Urinary bladder (tissue), 4 donors: Measurements from ENCODE around the gene SPRY1. TPM values are rescaled to one million over a fixed set of nuclear protein-coding genes. Genes with fewer than 3 reads are reported as not detected.

Experiments
- DNase-seq: peaks from one replicate; pipeline ENCODE4 v3.0.0-alpha.2; 2015; ENCODE audit errors: extremely low spot score
- H3K27ac ChIP-seq: one replicate; pipeline ENCODE4 v1.5.1; 2013; ENCODE audit warnings: low read depth, mild to moderate bottlenecking, moderate library complexity
- H3K36me3 ChIP-seq: one replicate; pipeline ENCODE4 v1.6.1; 2013; ENCODE audit warnings: mild to moderate bottlenecking, moderate library complexity; ENCODE audit not compliant: insufficient read depth
- H3K4me1 ChIP-seq: one replicate; pipeline ENCODE4 v1.6.1; 2013; ENCODE audit warnings: mild to moderate bottlenecking, moderate library complexity; ENCODE audit not compliant: insufficient read depth
- H3K4me3 ChIP-seq: one replicate; pipeline ENCODE4 v1.5.1; 2013; ENCODE audit warnings: low read depth, low read length
- WGBS: extraction: QIAGEN DNeasy Blood & Tissue Kit; methylation state at CpG from one replicate; pipeline ENCODE4 v1.1.7; 2013; 5-methylcytosine and 5-hydroxymethylcytosine counted together
- polyA plus RNA-seq: library from polyadenylated mRNA; stranded (reverse); fragments of 200-250 nt; gene quantifications from one replicate; pipeline ENCODE4 v1.2.3, GENCODE V29; 2013
- total RNA-seq: library from RNA; depleted of rRNA; stranded (reverse); fragments of >200 nt; gene quantifications from one replicate; pipeline ENCODE4 v1.2.3, GENCODE V29; 2014
- donor health status: healthy with polysubstance abuse.
- donor health status: healthy.

The SPRY1 gene
- total and polyA plus RNA-seq, 2 donors: 72.0 to 112 TPM

DNA sequence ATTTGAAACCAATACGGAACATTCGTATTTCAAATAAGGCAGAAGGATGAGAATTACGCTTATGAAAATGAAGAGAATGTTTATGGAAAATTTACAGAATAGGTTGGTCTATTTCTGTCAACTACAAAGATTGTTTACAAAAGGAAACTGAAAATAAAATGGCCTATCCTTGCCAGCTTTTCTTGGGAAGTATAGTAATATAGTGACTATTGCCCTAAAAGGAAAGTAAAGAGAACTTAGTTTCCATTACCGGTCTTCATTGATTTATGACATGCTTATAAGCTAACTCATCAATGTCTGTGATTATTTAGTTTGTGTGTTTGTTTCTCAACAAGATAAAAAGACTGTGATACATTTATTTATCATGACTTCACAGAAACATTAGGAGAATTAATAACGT is 2.9 kb upstream of the SPRY1 start:
- no peak overlapping the region for H3K4me3 ChIP-seq
- no peak for DNase-seq
- H3K27ac ChIP-seq: peak overlapping the region; percentile 50
- no peaks in the 10 kb centered on the region for H3K36me3 ChIP-seq
- no peaks in the 10 kb centered on the region for H3K4me1 ChIP-seq
- WGBS: 69% methylated on average over 5 of the region's 5 CpGs

DNA sequence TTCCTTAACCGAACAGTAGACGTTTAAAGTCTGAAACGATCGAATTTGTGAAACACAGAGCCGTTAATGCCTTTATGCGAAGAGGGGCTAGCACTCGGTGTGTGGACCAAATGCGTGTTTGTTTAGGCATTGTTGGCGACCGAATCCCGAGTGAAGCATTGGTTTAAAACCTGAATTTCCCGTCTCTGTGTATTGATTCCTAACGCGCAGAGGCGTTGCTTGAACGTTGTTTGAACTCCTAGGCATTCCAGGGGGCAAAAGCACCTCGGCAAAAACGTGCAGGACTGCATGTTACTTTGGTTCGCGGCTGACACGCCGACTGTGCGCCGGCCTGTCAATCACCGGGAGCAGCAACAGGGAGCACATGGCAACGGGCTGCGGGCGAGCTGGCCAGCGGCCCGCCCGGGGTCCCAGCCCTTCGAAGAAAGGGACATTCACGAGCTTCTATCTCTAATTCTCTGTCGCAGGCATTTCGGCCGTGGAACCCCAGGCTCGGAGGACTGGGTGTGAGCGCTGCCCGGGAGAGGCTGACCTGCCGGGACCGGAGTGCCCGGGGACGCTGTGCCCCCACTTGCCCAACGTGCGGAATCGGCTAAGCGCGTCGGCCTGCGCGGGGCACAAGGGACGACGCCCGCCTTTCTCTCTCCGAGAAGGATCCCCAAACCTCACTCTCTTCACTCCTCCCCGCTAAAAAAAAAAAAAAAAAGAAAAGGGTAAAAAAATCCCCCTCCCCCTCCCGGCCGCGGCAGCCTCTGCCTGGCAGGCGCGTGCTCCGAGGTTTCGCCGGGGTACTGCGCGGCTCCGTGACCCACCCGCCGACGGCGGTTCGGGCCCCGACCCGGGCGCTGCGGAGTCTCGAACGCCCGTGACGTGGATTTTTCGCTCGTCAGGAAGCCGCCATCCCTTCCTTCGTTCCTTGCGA is 810 bp downstream of the SPRY1 start:
- no peak for DNase-seq
- under 1% methylated on average over 85 of the region's 85 CpGs for WGBS
- Histone ChIP-seq H3K4me1 (no peaks in the 10 kb centered on the region), H3K36me3 (no peaks in the 10 kb centered on the region), H3K27ac (peak overlapping the region; percentile 91), H3K4me3 (peak overlapping the region; percentile 94)

DNA sequence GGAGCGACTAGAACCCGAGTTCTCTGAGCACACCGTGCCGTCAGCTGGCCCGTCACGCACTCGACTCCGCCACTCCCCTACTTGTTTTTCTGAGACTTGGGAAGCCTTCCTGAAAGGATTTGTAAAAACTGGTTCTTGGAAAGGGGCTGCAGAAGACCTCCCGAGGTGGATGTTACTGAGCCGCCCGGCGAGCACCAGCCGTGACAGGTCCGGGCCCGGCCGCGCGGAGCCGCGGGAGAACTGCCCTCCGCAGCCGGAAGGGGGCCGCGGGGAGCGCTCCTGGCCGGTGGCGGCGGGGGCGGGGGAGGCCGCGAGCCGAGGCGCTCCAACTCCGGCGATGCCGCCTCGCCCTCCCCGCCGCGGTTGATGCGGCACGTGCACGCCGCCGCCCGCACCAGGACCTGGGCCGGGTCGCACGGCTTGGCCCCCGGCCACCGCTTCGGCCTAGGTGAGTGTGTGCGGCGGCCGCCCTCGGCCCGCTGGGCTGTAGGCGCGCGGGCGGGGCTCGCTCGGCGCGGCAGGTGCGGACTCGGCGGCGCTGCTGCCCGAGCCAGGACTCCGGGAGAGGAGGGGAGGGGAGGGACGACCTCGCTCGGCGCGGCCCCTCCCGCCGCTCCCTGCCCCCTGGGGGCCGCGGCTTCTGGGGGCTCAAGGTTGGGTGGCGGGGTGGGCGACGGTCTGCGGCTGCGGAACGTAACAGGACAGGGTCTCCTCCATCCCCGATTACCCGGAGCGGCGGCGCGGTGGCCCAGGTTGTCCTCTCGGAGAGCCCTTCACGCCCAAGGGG is 1.7 kb downstream of the SPRY1 start:
- peak overlapping the region; percentile 94 for H3K4me3 ChIP-seq
- under 1% methylated on average over 94 of the region's 94 CpGs for WGBS
- H3K36me3 ChIP-seq: peaks cover 3% of the 10 kb centered on the region
- peak overlapping the region; percentile 91 for H3K27ac ChIP-seq
- no peak for DNase-seq
- H3K4me1 ChIP-seq: peaks cover 2% of the 10 kb centered on the region

DNA sequence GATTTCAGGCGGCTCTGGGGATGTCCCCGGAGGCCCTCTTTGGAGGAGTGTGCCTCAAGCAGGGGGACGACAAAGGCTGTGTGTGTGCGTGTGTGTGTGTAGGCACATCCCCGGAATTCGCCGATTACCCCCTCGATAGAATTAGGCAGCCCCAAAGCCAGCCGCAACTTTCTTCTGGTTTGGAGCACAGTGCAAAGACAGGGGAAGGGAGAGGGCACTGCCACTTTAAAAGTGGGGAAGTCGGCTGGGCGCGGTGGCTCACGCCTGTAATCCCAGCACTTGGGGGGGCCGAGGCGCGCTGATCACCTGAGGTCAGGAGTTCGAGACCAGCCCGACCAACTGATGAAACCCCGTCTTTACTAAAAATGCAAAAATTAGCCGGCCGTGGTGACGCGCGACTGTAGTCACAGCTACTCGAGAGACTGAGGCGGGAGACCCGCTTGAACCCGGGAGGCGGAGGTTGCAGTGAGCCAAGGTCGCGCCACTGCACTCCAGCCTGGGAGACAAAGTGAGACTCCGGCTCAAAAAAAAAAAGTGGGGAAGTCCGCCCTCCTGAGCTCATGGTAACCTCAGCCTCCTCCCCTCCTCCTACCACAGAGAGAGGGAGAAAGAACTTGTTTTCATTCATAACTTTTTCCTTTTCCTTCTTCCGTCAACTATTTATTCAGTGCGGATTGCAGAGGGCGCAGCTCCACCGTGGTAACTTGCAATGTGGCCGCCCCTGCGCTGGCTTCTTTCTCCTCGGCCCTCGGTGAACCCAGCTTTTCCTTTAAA is 2.4 kb downstream of the SPRY1 start:
- DNase-seq: no peak
- under 1% methylated on average over 41 of the region's 41 CpGs for WGBS
- Histone ChIP-seq H3K4me3 (peak overlapping the region; percentile 94), H3K27ac (peak overlapping the region; percentile 91), H3K36me3 (peaks cover 3% of the 10 kb centered on the region), H3K4me1 (peaks cover 2% of the 10 kb centered on the region)

DNA sequence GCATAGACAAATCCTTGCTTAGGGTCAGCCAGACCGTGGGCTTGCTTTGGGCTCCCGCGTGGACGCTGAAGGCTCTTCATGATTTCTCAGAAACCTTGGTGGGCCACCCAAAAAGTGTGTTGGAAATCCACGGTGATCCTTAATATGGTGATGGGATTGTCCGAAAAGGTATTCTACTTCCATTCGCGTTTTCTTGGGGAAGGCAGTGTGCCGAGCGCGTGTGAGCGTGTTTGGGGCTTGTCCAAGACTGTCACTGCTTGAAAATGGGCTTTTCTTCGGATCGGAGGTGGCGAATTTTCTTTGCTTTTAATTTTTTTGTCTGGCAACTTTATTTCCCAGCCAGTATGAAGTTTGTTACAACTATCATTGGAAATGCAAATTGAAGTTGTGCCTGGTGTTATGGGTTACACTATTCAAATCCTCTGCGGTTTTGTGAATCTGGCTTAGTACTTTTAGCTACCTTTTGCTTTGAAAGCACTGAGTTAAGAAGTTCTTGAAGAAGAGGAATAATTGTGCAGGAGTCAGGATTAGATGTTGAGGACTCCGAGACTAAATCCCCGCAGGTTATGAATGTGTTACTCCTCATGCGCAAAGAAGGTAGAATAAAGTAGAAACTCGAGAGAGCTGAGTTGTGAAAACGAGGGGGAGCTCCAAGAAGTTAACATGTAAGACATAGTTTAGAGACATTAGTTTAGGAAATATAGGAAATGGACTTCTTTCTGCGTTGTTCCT is 3.2 kb downstream of the SPRY1 start:
- H3K27ac ChIP-seq: peak overlapping the region; percentile 91
- peaks cover 2% of the 10 kb centered on the region for H3K4me1 ChIP-seq
- no peak for DNase-seq
- WGBS: 5% methylated on average over 22 of the region's 22 CpGs
- H3K4me3 ChIP-seq: peak overlapping the region; percentile 94
- peaks cover 3% of the 10 kb centered on the region for H3K36me3 ChIP-seq

DNA sequence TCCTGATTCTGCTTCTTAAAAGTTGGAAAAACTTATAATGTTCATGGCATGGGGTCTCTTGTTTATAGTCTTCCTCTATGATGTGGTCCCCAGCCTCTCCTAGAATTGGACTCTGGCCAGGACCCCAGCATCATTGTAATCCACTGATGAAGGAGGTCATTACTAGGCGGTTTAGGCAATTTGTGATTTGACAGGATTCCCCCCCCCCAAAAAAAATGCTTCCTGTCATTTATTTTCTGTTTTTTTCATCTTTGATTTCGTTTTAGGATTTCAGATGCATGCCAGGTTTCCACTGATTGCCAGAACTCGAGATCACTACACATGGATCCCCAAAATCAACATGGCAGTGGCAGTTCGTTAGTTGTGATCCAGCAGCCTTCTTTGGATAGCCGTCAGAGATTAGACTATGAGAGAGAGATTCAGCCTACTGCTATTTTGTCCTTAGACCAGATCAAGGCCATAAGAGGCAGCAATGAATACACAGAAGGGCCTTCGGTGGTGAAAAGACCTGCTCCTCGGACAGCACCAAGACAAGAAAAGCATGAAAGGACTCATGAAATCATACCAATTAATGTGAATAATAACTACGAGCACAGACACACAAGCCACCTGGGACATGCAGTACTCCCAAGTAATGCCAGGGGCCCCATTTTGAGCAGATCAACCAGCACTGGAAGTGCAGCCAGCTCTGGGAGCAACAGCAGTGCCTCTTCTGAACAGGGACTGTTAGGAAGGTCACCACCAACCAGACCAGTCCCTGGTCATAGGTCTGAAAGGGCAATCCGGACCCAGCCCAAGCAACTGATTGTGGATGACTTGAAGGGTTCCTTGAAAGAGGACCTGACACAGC is 4.9 kb downstream of the SPRY1 start:
- no peak for DNase-seq
- peak overlapping the region; percentile 60 for H3K27ac ChIP-seq
- peaks cover 4% of the 10 kb centered on the region for H3K36me3 ChIP-seq
- peaks cover 2% of the 10 kb centered on the region for H3K4me1 ChIP-seq
- peak overlapping the region; percentile 94 for H3K4me3 ChIP-seq
- 44% methylated on average over 9 of the region's 9 CpGs for WGBS

DNA sequence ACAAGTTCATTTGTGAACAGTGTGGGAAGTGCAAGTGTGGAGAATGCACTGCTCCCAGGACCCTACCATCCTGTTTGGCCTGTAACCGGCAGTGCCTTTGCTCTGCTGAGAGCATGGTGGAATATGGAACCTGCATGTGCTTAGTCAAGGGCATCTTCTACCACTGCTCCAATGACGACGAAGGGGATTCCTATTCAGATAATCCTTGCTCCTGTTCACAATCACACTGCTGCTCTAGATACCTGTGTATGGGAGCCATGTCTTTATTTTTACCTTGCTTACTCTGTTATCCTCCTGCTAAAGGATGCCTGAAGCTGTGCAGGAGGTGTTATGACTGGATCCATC is 5.5 kb downstream of the SPRY1 start:
- 72% methylated on average over 3 of the region's 3 CpGs for WGBS
- DNase-seq: no peak
- Histone ChIP-seq H3K27ac (no peak overlapping the region), H3K4me3 (peak overlapping the region; percentile 28), H3K36me3 (peaks cover 4% of the 10 kb centered on the region), H3K4me1 (peaks cover 2% of the 10 kb centered on the region)

DNA sequence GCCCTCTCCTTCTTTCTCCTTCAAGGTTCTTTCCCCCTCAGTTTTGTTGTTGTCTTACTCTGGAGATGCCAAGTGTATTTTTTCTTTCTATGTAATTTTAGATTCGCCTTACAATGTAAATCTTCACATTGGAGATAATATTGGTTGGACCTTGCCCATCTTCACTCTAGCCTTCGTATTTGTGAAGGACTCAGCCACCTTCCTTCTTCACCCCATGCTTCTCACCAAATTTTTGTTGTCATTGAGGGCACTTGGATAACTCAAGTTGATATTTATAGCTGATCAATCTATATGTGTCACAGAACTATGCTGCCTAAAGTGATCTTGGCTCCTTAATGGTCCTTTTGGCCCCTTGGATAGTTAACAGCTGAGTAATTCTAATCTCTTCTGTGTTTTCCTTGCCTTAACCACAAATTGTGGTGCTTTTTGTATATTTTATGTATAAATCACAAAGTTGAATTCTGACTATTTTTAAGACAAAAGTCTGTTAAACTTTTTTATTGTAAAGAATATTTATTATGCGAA is 6.5 kb downstream of the SPRY1 start:
- H3K4me1 ChIP-seq: peaks cover 2% of the 10 kb centered on the region
- H3K27ac ChIP-seq: no peak overlapping the region
- DNase-seq: no peak
- H3K4me3 ChIP-seq: peak overlapping the region; percentile 28
- 74% methylated on average over 3 of the region's 3 CpGs for WGBS
- H3K36me3 ChIP-seq: peaks cover 4% of the 10 kb centered on the region

DNA sequence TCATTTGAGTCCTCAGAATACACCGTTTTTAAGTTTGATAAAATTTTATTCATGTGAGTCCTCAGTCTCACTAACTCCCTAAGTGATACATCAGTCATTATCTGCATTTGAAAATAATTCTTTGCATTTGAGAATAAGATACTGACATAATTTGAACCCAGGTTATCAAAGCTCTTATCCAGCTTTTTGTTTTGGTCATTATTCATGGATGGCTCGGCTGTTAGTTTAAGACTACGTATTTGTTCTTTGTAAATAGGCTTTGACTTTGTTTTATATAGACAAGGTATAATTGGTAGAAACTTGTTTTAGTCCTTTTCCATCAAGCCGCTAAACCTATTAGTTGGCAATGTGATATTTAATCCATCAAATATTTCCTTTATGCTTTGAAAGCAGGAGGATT is 7.9 kb downstream of the SPRY1 start:
- Histone ChIP-seq H3K27ac (no peak overlapping the region), H3K4me3 (no peak overlapping the region), H3K36me3 (peaks cover 4% of the 10 kb centered on the region), H3K4me1 (peaks cover 4% of the 10 kb centered on the region)
- 64% methylated on average over 4 of the region's 4 CpGs for WGBS
- DNase-seq: no peak

DNA sequence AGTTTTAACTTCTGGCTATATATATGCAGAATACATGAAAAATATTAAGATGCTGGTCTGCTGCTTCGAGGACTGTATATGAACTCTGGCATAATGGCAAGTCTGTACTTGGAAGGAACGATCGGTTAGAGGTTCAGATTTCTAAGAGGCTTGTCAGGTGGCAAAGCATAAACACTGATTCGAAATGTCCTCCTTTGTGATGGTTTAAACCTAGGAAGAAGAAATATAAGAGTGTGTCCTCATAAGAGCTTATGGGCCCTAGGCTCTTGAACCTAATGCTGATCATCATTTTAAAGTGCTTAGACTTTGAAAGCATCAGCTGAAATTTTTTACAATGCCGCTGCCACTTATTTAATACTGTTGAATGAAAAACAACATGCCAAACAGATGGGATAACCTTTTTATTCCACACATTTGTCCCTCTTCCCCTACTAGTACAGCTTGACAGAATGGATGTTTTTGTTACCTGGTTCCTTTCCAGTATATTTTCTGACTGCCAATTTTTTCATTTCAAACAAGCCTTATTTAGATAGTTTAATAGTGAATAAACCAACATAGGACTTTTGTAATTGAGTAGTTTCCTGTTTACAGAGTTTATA is 8.8 kb downstream of the SPRY1 start:
- H3K4me1 ChIP-seq: peaks cover 4% of the 10 kb centered on the region
- no peak for DNase-seq
- 40% methylated on average over 5 of the region's 5 CpGs for WGBS
- H3K27ac ChIP-seq: peak overlapping the region; percentile 64
- peaks cover 4% of the 10 kb centered on the region for H3K36me3 ChIP-seq
- H3K4me3 ChIP-seq: no peak overlapping the region

DNA sequence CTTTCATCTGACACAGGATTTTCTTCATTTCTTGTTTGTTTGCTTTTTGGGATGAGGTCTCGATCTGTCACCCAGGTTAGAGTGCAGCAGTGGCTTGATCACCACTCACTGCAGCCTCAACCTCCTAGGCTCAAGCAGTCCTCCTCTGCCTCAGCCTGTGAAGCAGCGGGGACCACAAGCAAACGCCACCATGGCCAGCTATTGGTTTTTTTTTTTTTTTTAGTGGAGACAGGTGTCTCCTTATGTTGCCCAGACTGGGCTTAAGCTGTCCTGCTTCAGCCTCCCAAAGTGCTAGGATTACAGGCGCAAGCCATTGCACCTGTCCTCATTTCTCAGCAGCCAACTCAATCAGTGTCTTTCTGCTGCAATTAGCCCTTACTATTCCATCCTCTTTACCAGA is 10.3 kb downstream of the SPRY1 start:
- Histone ChIP-seq H3K4me1 (peaks cover 4% of the 10 kb centered on the region), H3K27ac (no peak overlapping the region), H3K36me3 (peaks cover 4% of the 10 kb centered on the region), H3K4me3 (no peak overlapping the region)
- DNase-seq: no peak
- 68% methylated on average over 4 of the region's 4 CpGs for WGBS
